Measurements from ENCODE around the gene TFR2. TPM values are rescaled to one million over a fixed set of nuclear protein-coding genes. Genes with fewer than 3 reads are reported as not detected.
A peak's percentile ranks its signal among the peaks of the same experiment; 100 is the strongest.

TFR2 gene
- total and polyA plus RNA-seq, 9 of the 15 experiments (the other 6 are each of a cell fraction or from before 2014, with no cell fraction given), result 3.8 to 123 (median 51.1) TPM

DNA sequence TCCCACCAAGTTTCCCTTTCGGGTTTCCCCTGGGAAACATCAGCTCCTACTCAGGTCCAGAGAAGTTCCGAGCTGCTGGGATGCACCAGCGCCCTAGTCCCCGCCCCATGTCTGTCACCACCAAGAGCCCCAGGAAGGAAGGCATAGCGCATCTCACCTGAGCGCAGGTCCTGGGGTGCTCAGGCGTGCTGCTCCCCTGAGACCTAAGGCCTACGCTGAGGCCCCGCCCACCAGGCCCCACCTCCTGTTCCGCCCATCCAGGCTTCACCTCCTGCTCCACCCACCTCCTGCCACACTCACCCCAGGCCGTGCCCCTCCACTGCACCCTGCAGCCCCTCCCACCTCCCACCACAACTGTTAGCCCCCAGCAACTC is 1.2 kb upstream of the TFR2 start (continued):
- TF ChIP-seq TFAM (CRISPR knock-in tag; conservative IDR thresholded peaks at IDR 0.05) (no peak), ZFX (CRISPR knock-in tag; IDR thresholded peaks at IDR 0.05) (peak; percentile 49), RBM22 (IDR thresholded peaks at IDR 0.05; ENCODE audit: low read depth, low read length, poor library complexity, severe bottlenecking) (no peak), SRSF9 (IDR thresholded peaks at IDR 0.05; ENCODE audit: borderline replicate concordance, low read depth, low read length) (no peak), DIDO1 (tag; IDR thresholded peaks at IDR 0.05; ENCODE audit: low read depth) (no peak), ZNF57 (CRISPR knock-in tag; IDR thresholded peaks at IDR 0.05) (no peak), SIN3A (IDR thresholded peaks at IDR 0.05; ENCODE audit: borderline replicate concordance in 2 of 2, control insufficient read depth in 1 of 2, low read depth in 2 of 2, low read length in 2 of 2) (peak in 1 of 2 experiments; percentile 40; a peak in 1 of 4 replicates), KAT2B (IDR thresholded peaks at IDR 0.05; ENCODE audit: low read depth, low read length) (no peak), POLR2G (IDR thresholded peaks at IDR 0.05; ENCODE audit: low read depth, low read length) (0 out of 2 replicates have a peak, but pooled peaks have one; percentile 17), HEY1 (CRISPR knock-in tag; IDR thresholded peaks at IDR 0.05; ENCODE audit: borderline replicate concordance) (no peak), MCM7 (IDR thresholded peaks at IDR 0.05) (no peak), ZBTB7A (IDR thresholded peaks at IDR 0.05; ENCODE audit: borderline replicate concordance, control insufficient read depth, low read depth, low read length) (peak; percentile 83), ZSCAN32 (CRISPR knock-in tag; IDR thresholded peaks at IDR 0.05) (no peak), NFIC (IDR thresholded peaks at IDR 0.05) (no peak), PHF21A (IDR thresholded peaks at IDR 0.05; ENCODE audit: borderline replicate concordance, low read depth) (no peak), ILK (tag; IDR thresholded peaks at IDR 0.05; ENCODE audit: borderline replicate concordance, low read depth) (no peak), SRSF3 (IDR thresholded peaks at IDR 0.05; ENCODE audit: insufficient read depth, low read length) (no peak), NCOR1 (IDR thresholded peaks at IDR 0.05) (no peak), KLF10 (CRISPR knock-in tag; IDR thresholded peaks at IDR 0.05) (no peak), BCL6 (CRISPR knock-in tag; IDR thresholded peaks at IDR 0.05) (no peak), SNRNP70 (optimal IDR thresholded peaks at IDR 0.05; ENCODE audit: low read depth, low read length) (no peak), CBFA2T2 (conservative IDR thresholded peaks at IDR 0.05) (no peak), PRMT5 (CRISPR knock-in tag; IDR thresholded peaks at IDR 0.05) (no peak), ZNF232 (CRISPR knock-in tag; IDR thresholded peaks at IDR 0.05) (no peak)
- TF ChIP-seq, protein P1, sequence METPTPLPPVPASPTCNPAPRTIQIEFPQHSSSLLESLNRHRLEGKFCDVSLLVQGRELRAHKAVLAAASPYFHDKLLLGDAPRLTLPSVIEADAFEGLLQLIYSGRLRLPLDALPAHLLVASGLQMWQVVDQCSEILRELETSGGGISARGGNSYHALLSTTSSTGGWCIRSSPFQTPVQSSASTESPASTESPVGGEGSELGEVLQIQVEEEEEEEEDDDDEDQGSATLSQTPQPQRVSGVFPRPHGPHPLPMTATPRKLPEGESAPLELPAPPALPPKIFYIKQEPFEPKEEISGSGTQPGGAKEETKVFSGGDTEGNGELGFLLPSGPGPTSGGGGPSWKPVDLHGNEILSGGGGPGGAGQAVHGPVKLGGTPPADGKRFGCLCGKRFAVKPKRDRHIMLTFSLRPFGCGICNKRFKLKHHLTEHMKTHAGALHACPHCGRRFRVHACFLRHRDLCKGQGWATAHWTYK (CRISPR knock-in tag; IDR thresholded peaks at IDR 0.05), result no peak
- TF ChIP-seq, protein P2, sequence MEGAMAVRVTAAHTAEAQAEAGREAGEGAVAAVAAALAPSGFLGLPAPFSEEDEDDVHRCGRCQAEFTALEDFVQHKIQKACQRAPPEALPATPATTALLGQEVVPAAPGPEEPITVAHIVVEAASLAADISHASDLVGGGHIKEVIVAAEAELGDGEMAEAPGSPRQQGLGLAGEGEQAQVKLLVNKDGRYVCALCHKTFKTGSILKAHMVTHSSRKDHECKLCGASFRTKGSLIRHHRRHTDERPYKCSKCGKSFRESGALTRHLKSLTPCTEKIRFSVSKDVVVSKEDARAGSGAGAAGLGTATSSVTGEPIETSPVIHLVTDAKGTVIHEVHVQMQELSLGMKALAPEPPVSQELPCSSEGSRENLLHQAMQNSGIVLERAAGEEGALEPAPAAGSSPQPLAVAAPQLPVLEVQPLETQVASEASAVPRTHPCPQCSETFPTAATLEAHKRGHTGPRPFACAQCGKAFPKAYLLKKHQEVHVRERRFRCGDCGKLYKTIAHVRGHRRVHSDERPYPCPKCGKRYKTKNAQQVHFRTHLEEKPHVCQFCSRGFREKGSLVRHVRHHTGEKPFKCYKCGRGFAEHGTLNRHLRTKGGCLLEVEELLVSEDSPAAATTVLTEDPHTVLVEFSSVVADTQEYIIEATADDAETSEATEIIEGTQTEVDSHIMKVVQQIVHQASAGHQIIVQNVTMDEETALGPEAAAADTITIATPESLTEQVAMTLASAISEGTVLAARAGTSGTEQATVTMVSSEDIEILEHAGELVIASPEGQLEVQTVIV (CRISPR knock-in tag; IDR thresholded peaks at IDR 0.05; ENCODE audit: borderline replicate concordance), result no peak
- TF ChIP-seq, protein P3, sequence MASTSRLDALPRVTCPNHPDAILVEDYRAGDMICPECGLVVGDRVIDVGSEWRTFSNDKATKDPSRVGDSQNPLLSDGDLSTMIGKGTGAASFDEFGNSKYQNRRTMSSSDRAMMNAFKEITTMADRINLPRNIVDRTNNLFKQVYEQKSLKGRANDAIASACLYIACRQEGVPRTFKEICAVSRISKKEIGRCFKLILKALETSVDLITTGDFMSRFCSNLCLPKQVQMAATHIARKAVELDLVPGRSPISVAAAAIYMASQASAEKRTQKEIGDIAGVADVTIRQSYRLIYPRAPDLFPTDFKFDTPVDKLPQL (IDR thresholded peaks at IDR 0.05; ENCODE audit: extremely low read depth, insufficient read length), result no peak

Measured in K562 (cell line).